HG03432 (cell line): ENCODE results near the gene MARVELD3.

Experiments used
- ATAC-seq: cut with Tn5 transposase; IDR thresholded peaks from one replicate; pipeline ENCODE4 v1.9.1; 2021; ENCODE audit warnings: mild to moderate bottlenecking, moderate library complexity; ENCODE audit not compliant: unreplicated experiment

Gene MARVELD3

GRCh38 chr16:71622088-71622487, 3.9 kb upstream of the MARVELD3 start:
- no peak for ATAC-seq

GRCh38 chr16:71623597-71623996, 2.4 kb upstream of the MARVELD3 start:
- ATAC-seq, result no peak

GRCh38 chr16:71625113-71625850, 702 bp upstream of the MARVELD3 start:
- ATAC-seq, result no peak

GRCh38 chr16:71626858-71627213, 852 bp downstream of the MARVELD3 start:
- no peak for ATAC-seq

GRCh38 chr16:71627731-71628181, 1.8 kb downstream of the MARVELD3 start:
- ATAC-seq, result no peak

- no peak for ATAC-seq
Observed at GRCh38 chr16:71628810-71629209, 2.8 kb downstream of the MARVELD3 start.

- no peak for ATAC-seq
Observed at GRCh38 chr16:71629278-71630016, 3.5 kb downstream of the MARVELD3 start.

- no peak for ATAC-seq
Observed at GRCh38 chr16:71630808-71631207, 4.8 kb downstream of the MARVELD3 start.

- ATAC-seq, result no peak
Observed at GRCh38 chr16:71631776-71632175, 5.8 kb downstream of the MARVELD3 start.

- ATAC-seq, result no peak
Observed at GRCh38 chr16:71635632-71636031, 9.6 kb downstream of the MARVELD3 start.

- no peak for ATAC-seq
Observed at GRCh38 chr16:71637398-71637797, 11.4 kb downstream of the MARVELD3 start.

- no peak for ATAC-seq
Observed at GRCh38 chr16:71645450-71645849, 19.5 kb downstream of the MARVELD3 start.

GRCh38 chr16:71647391-71647790, 21.4 kb downstream of the MARVELD3 start:
- ATAC-seq, result no peak

GRCh38 chr16:71648162-71648561, 22.2 kb downstream of the MARVELD3 start:
- no peak for ATAC-seq

- no peak for ATAC-seq
Observed at GRCh38 chr16:71648921-71649320, 22.9 kb downstream of the MARVELD3 start.

- ATAC-seq, result no peak
Observed at GRCh38 chr16:71649704-71650103, 23.7 kb downstream of the MARVELD3 start.

- no peak for ATAC-seq
Observed at GRCh38 chr16:71658771-71659170, 32.8 kb downstream of the MARVELD3 start.

GRCh38 chr16:71659471-71659870, 33.5 kb downstream of the MARVELD3 start:
- no peak for ATAC-seq

- ATAC-seq, result no peak
Observed at GRCh38 chr16:71666264-71666663, 40.3 kb downstream of the MARVELD3 start.

GRCh38 chr16:71666928-71667707, 41.1 kb downstream of the MARVELD3 start:
- ATAC-seq, result no peak

GRCh38 chr16:71669926-71670536, 44.0 kb downstream of the MARVELD3 start:
- ATAC-seq, result no peak
